B cell (primary cell): ENCODE data around the gene PTPN7.

ENCODE experiments used
- CTCF ChIP-seq: fragments of 200-600 bp; IDR thresholded peaks from one replicate; pipeline ENCODE4 v1.8.0; 2022; ENCODE audit warnings: antibody characterized with exemption, mild to moderate bottlenecking
- EZH2 ChIP-seq: IDR thresholded peaks from 2 replicates; pipeline ENCODE4 v1.6.1; 2012; ENCODE audit warnings: borderline replicate concordance, low read depth, mild to moderate bottlenecking, moderate library complexity, low read length; ENCODE audit not compliant: insufficient read depth, poor library complexity, severe bottlenecking

GRCh38 chr1:202134645-202135172 lies 25.7 kb downstream of the PTPN7 start:
- TF ChIP-seq EZH2 (no peak), CTCF (no peak)
